ENCODE data around the gene ZCCHC24. TPM values are rescaled to one million over a fixed set of nuclear protein-coding genes. Genes with fewer than 3 reads are reported as not detected.

The ZCCHC24 gene
- total RNA-seq, 1 experiment from 2014 or later: 3.8 TPM

GRCh38 chr10:79410315-79411094 lies 34.9 kb downstream of the ZCCHC24 start:
- no peak overlapping the region for H2BK12ac ChIP-seq (ENCODE audit: insufficient read length, low read depth, low read length)
- no peaks in the 10 kb centered on the region for H3K9me3 ChIP-seq (ENCODE audit: control insufficient read depth, low read depth, low read length)
- no peak overlapping the region for H3T11ph ChIP-seq (ENCODE audit: low read length)
- no peak overlapping the region for H2AFZ ChIP-seq (ENCODE audit: low read length)
- H3K79me2 ChIP-seq (ENCODE audit: insufficient read depth, low read length): no peaks in the 10 kb centered on the region
- H4K20me1 ChIP-seq (ENCODE audit: control insufficient read depth, insufficient read depth, insufficient read length): no peaks in the 10 kb centered on the region
- H3K56ac ChIP-seq (ENCODE audit: insufficient read length, low read depth, low read length): no peak overlapping the region
- no peak overlapping the region for H2BK20ac ChIP-seq (ENCODE audit: low read depth, low read length, poor library complexity, severe bottlenecking)
- no peaks in the 10 kb centered on the region for H3K4me1 ChIP-seq (ENCODE audit: insufficient read depth, low read length)
- Mint-ChIP-seq H3K4me1 (peaks cover 3 to 13% of the 10 kb centered on the region in 2 experiments), H3K27me3 (ENCODE audit: low read depth) (peaks cover under 1% of the 10 kb centered on the region; the same call in 1 of the 2 replicates), H3K27ac (peak overlapping the region in 1 of 3 experiments; percentile 34; a peak in 2 of 7 replicates), H3K4me3 (no peak overlapping the region), H3K9me3 (no peaks in the 10 kb centered on the region), H3K36me3 (ENCODE audit: insufficient read depth in 1 of 3, low read depth in 3 of 3) (no peaks in the 10 kb centered on the region)
- no peak overlapping the region; the same call in 1 of the 2 replicates for H3K14ac ChIP-seq (ENCODE audit: insufficient read depth, low read length)
- H2BK5ac ChIP-seq (ENCODE audit: insufficient read length, low read length): no peak overlapping the region
- H3K79me1 ChIP-seq (ENCODE audit: insufficient read depth, low read depth, low read length, poor library complexity, severe bottlenecking): no peaks in the 10 kb centered on the region
- no peak for DNase-seq
- no peak for TF ChIP-seq CTCF (conservative IDR thresholded peaks at IDR 0.05)
- H3K9ac ChIP-seq (ENCODE audit: extremely low read depth, insufficient read length, low read length): no peak overlapping the region
- no peak overlapping the region for H3K27ac ChIP-seq (ENCODE audit: insufficient read length, low read depth, low read length)
- H4K5ac ChIP-seq (ENCODE audit: insufficient read length, low read depth, low read length): no peak overlapping the region
- no peak overlapping the region for H2BK15ac ChIP-seq (ENCODE audit: low read depth, low read length)
- H2BK120ac ChIP-seq (ENCODE audit: low read depth, low read length, poor library complexity, severe bottlenecking): no peak overlapping the region
- no peak overlapping the region for H3K23ac ChIP-seq (ENCODE audit: insufficient read length, low read depth, low read length)
- H3K23me2 ChIP-seq (ENCODE audit: insufficient read length, low read depth, low read length, poor library complexity, severe bottlenecking): no peaks in the 10 kb centered on the region
- H4K91ac ChIP-seq (ENCODE audit: insufficient read length, low read depth, low read length): no peak overlapping the region
- no CpG with 5 or more reads among the region's 10 CpGs for WGBS (ENCODE audit: extremely low coverage, insufficient read length, low lambda C conversion rate)
- no peak overlapping the region for H2AK5ac ChIP-seq (ENCODE audit: insufficient read length, low read length)
- H4K8ac ChIP-seq (replicated peaks; ENCODE audit: insufficient read length, low read depth, low read length): no peak overlapping the region
- H3K27me3 ChIP-seq (ENCODE audit: insufficient read depth, low read length): no peaks in the 10 kb centered on the region
- H3K4ac ChIP-seq (ENCODE audit: low read depth, low read length): no peak overlapping the region
- H3K18ac ChIP-seq (ENCODE audit: insufficient read length, low read depth, low read length): no peak overlapping the region
- H3K4me2 ChIP-seq (ENCODE audit: insufficient read depth, insufficient read length, low read length): no peak overlapping the region
